GM19468 (cell line): ENCODE data around the gene LMTK3.

Experiments
- ATAC-seq: cut with Tn5 transposase; IDR thresholded peaks from one replicate; pipeline ENCODE4 v1.9.1; 2021; ENCODE audit warnings: mild to moderate bottlenecking, moderate library complexity, moderate number of reproducible peaks; ENCODE audit not compliant: unreplicated experiment; ENCODE audit errors: extremely low read depth

The LMTK3 gene

GRCh38 chr19:48511800-48512503 is at the start of gene LMTK3:
Gene LMTK3, minus strand, starts transcription at chr19:48511835. Its CDS starts 259 bp downstream, at chr19:48511576.
- no peak for ATAC-seq

- ATAC-seq, result no peak
These were observed 49.8 kb upstream of the LMTK3 start for GRCh38 chr19:48561412-48561811.

- ATAC-seq, result no peak
These were observed 48.5 kb upstream of the LMTK3 start for GRCh38 chr19:48560095-48560530.

GRCh38 chr19:48558018-48558684 is 46.5 kb upstream of the LMTK3 start:
- no peak for ATAC-seq

GRCh38 chr19:48556825-48557224 is 45.2 kb upstream of the LMTK3 start:
- no peak for ATAC-seq

GRCh38 chr19:48556163-48556562 is 44.5 kb upstream of the LMTK3 start:
- no peak for ATAC-seq

GRCh38 chr19:48554385-48555091 is 42.9 kb upstream of the LMTK3 start:
- ATAC-seq, result no peak

- ATAC-seq, result no peak
These were observed 42.2 kb upstream of the LMTK3 start for GRCh38 chr19:48553676-48554384.

- ATAC-seq, result no peak
These were observed 41.0 kb upstream of the LMTK3 start for GRCh38 chr19:48552406-48553322.

- ATAC-seq, result no peak
These were observed 40.0 kb upstream of the LMTK3 start, which contains the start of gene SULT2B1 for GRCh38 chr19:48551437-48552302. Gene SULT2B1, plus strand, starts transcription at chr19:48552172. Its CDS starts 81 bp downstream, at chr19:48552253.

GRCh38 chr19:48549380-48549779 is 37.7 kb upstream of the LMTK3 start:
- ATAC-seq, result no peak

- no peak for ATAC-seq
These were observed 36.7 kb upstream of the LMTK3 start for GRCh38 chr19:48548253-48548911.

- no peak for ATAC-seq
These were observed 36.1 kb upstream of the LMTK3 start for GRCh38 chr19:48547722-48548121.

- ATAC-seq, result no peak
These were observed 33.5 kb upstream of the LMTK3 start for GRCh38 chr19:48544856-48545750.

GRCh38 chr19:48543121-48543710 is 31.6 kb upstream of the LMTK3 start:
- no peak for ATAC-seq

GRCh38 chr19:48541813-48542212 is 30.2 kb upstream of the LMTK3 start:
- no peak for ATAC-seq

GRCh38 chr19:48540110-48540509 is 28.5 kb upstream of the LMTK3 start:
- no peak for ATAC-seq
